ENCODE measurements around the gene FBXW4.

Gene FBXW4

GRCh38 chr10:101694674-101695403 lies at the start of gene FBXW4:
FBXW4 (minus strand) TSS chr10:101695170; CDS start chr10:101695105, 65 bp downstream.
- peak; percentile 22 for DNase-seq

GRCh38 chr10:101744267-101744666 lies 49.3 kb upstream of the FBXW4 start:
- no peak for DNase-seq

GRCh38 chr10:101741938-101742337 lies 47.0 kb upstream of the FBXW4 start:
- DNase-seq: no peak

GRCh38 chr10:101736666-101737065 lies 41.7 kb upstream of the FBXW4 start:
- DNase-seq: no peak

GRCh38 chr10:101732096-101732495 lies 37.1 kb upstream of the FBXW4 start:
- DNase-seq: no peak

- no peak for DNase-seq
Measured at GRCh38 chr10:101726115-101726387, 31.1 kb upstream of the FBXW4 start.

- no peak for DNase-seq
Measured at GRCh38 chr10:101725296-101726114, 30.5 kb upstream of the FBXW4 start.

GRCh38 chr10:101724446-101724845 lies 29.5 kb upstream of the FBXW4 start:
- DNase-seq: no peak

- no peak for DNase-seq
Measured at GRCh38 chr10:101723176-101723575, 28.2 kb upstream of the FBXW4 start.

GRCh38 chr10:101721806-101722205 lies 26.8 kb upstream of the FBXW4 start:
- DNase-seq: no peak

GRCh38 chr10:101720606-101721230 lies 25.7 kb upstream of the FBXW4 start:
- DNase-seq: no peak

GRCh38 chr10:101718690-101719275 lies 23.8 kb upstream of the FBXW4 start:
- no peak for DNase-seq

GRCh38 chr10:101716891-101717659 lies 22.1 kb upstream of the FBXW4 start:
- DNase-seq: no peak

- DNase-seq: no peak
Measured at GRCh38 chr10:101712997-101713396, 18.0 kb upstream of the FBXW4 start.

- DNase-seq: no peak
Measured at GRCh38 chr10:101710793-101711192, 15.8 kb upstream of the FBXW4 start.

GRCh38 chr10:101710059-101710695 lies 15.2 kb upstream of the FBXW4 start:
- DNase-seq: no peak

GRCh38 chr10:101709359-101710058 lies 14.5 kb upstream of the FBXW4 start:
- DNase-seq: no peak

GRCh38 chr10:101708870-101709269 lies 13.9 kb upstream of the FBXW4 start:
- DNase-seq: no peak

- no peak for DNase-seq
Measured at GRCh38 chr10:101708073-101708472, 13.1 kb upstream of the FBXW4 start.

GRCh38 chr10:101704331-101704730 lies 9.4 kb upstream of the FBXW4 start:
- DNase-seq: no peak

- DNase-seq: no peak
Measured at GRCh38 chr10:101696632-101697031, 1.7 kb upstream of the FBXW4 start.
